H1 (cell line): Measurements from ENCODE around the gene TRIP13.

Experiments used
- EZH2 ChIP-seq: fragments of 200-600 bp; sonication (generic); IDR thresholded peaks from 2 replicates; pipeline ENCODE4 v1.7.1; 2012; ENCODE audit warnings: low read depth, mild to moderate bottlenecking, moderate library complexity, low read length, inconsistent platforms; ENCODE audit not compliant: severe bottlenecking
- HDAC6 ChIP-seq: IDR thresholded peaks from one replicate; pipeline ENCODE4 v1.7.1; 2012; ENCODE audit warnings: low read depth, mild to moderate bottlenecking, inconsistent platforms, low read length, moderate library complexity
- JUND ChIP-seq: IDR thresholded peaks from 2 replicates; pipeline ENCODE4 v1.6.1; 2011; ENCODE audit warnings: mild to moderate bottlenecking, improper control_type of control experiment, low read length
- MAFK ChIP-seq: IDR thresholded peaks from 2 replicates; pipeline ENCODE4 v1.6.1; 2012; ENCODE audit warnings: low read depth, mild to moderate bottlenecking, improper control_type of control experiment, low read length
- POLR2A ChIP-seq, 2 experiments: IDR thresholded peaks; 1 replicate in 1 of 2; 2 replicates in 1 of 2; pipeline ENCODE4 v1.6.1; 2011; ENCODE audit warnings: low read depth in 2 of 2, low read length in 2 of 2, mild to moderate bottlenecking in 2 of 2; ENCODE audit errors: control extremely low read depth in 1 of 2
- POLR2AphosphoS5 ChIP-seq: IDR thresholded peaks from 2 replicates; pipeline ENCODE4 v1.6.1; 2011; ENCODE audit warnings: low read depth, low read length
- RBBP5 ChIP-seq: IDR thresholded peaks from 2 replicates; pipeline ENCODE4 v1.7.1; 2012; ENCODE audit warnings: low read depth, mild to moderate bottlenecking, inconsistent platforms, low read length, moderate library complexity, borderline replicate concordance
- SP2 ChIP-seq: IDR thresholded peaks from 2 replicates; pipeline ENCODE4 v1.6.1; 2012; ENCODE audit warnings: mild to moderate bottlenecking, low read length, inconsistent platforms
- TCF12 ChIP-seq: IDR thresholded peaks from 2 replicates; pipeline ENCODE4 v1.6.1; 2011; ENCODE audit warnings: low read depth, mild to moderate bottlenecking, low read length
- YY1 ChIP-seq: IDR thresholded peaks from 2 replicates; pipeline ENCODE4 v1.6.1; 2011; ENCODE audit warnings: low read depth, mild to moderate bottlenecking, low read length
- ZNF274 ChIP-seq: IDR thresholded peaks from 2 replicates; pipeline ENCODE4 v1.7.0; 2012; ENCODE audit warnings: low read length, borderline replicate concordance; ENCODE audit errors: extremely low read depth
- TF ChIP-seq, protein P1 (sequence below), 3 experiments: IDR thresholded peaks; 1 replicate in 2 of 3; 2 replicates in 1 of 3; pipeline versions ENCODE4 v1.5.1 to v1.6.1; 2011; ENCODE audit warnings: low read length in 3 of 3, mild to moderate bottlenecking in 3 of 3, inconsistent platforms in 2 of 3, low read depth in 1 of 3, moderate library complexity in 1 of 3; ENCODE audit not compliant: insufficient read depth in 1 of 3; ENCODE audit errors: control extremely low read depth in 1 of 3
- TF ChIP-seq, protein P2 (sequence below): IDR thresholded peaks from 2 replicates; pipeline ENCODE4 v1.6.1; 2011; ENCODE audit warnings: low read length, improper control_type of control experiment

DNA sequence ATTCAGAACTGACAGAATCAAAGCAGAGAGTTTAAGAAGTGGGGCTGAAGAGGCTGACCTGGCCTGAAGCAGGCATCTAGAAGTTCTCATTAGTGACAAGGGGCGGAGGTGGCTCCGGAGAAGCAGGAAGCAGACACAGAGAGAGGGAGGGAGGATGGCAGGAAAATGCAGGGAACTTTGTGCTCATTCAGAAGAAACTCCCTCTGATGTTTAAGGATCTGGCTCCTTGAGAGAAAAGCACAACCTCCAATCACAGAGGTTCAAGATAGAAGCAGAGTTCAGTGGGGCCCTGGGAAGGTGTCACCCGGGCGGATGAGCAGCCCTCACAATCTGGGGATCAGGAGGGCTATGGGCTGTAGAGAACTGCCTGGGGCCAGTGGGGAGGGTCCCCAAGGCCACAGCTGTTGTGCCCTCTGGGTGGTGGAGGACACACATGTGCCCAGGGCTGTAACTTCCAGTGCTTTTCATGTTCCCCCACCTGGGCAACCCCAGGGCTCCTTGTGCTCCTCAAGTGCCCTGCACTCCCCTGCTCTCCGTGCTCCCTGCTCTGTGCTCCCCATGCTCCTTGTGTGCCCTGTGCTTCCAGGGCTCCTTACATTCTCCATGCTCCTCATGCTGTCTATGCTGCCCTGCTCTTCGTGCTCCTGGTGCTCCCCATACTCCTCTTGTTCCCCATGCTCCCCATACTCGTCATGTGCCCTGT lies 51.4 kb downstream of the TRIP13 start:
- TF ChIP-seq, protein P1, sequence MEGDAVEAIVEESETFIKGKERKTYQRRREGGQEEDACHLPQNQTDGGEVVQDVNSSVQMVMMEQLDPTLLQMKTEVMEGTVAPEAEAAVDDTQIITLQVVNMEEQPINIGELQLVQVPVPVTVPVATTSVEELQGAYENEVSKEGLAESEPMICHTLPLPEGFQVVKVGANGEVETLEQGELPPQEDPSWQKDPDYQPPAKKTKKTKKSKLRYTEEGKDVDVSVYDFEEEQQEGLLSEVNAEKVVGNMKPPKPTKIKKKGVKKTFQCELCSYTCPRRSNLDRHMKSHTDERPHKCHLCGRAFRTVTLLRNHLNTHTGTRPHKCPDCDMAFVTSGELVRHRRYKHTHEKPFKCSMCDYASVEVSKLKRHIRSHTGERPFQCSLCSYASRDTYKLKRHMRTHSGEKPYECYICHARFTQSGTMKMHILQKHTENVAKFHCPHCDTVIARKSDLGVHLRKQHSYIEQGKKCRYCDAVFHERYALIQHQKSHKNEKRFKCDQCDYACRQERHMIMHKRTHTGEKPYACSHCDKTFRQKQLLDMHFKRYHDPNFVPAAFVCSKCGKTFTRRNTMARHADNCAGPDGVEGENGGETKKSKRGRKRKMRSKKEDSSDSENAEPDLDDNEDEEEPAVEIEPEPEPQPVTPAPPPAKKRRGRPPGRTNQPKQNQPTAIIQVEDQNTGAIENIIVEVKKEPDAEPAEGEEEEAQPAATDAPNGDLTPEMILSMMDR (IDR thresholded peaks at IDR 0.05; ENCODE audit: control extremely low read depth in 1 of 3, insufficient read depth in 1 of 3, low read depth in 1 of 3, low read length in 3 of 3), result no peak
- TF ChIP-seq MAFK, result no peak
- no peak for TF ChIP-seq POLR2A (IDR thresholded peaks at IDR 0.05; ENCODE audit: control extremely low read depth in 1 of 2, low read depth in 2 of 2, low read length in 2 of 2)
- no peak for TF ChIP-seq RBBP5
- no peak for TF ChIP-seq EZH2
- TF ChIP-seq JUND, result no peak
- TF ChIP-seq POLR2AphosphoS5, result no peak
- TF ChIP-seq SP2, result no peak
- TF ChIP-seq, protein P2, sequence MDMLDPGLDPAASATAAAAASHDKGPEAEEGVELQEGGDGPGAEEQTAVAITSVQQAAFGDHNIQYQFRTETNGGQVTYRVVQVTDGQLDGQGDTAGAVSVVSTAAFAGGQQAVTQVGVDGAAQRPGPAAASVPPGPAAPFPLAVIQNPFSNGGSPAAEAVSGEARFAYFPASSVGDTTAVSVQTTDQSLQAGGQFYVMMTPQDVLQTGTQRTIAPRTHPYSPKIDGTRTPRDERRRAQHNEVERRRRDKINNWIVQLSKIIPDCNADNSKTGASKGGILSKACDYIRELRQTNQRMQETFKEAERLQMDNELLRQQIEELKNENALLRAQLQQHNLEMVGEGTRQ, result no peak
- TF ChIP-seq HDAC6, result no peak
- TF ChIP-seq YY1, result no peak
- TF ChIP-seq TCF12, result no peak
- TF ChIP-seq ZNF274, result no peak
